Glomerular endothelial cell (primary cell): ENCODE results near the gene KCNN1. TPM values are rescaled to one million over a fixed set of nuclear protein-coding genes. Genes with fewer than 3 reads are reported as not detected.
"Not testable (repeated sequence)": the region's sequence is repeated elsewhere in the genome, so short reads cannot be mapped to it uniquely, and the experiment has no call there.

ENCODE experiments used
- DNase-seq: peaks from one replicate; pipeline ENCODE4 v3.0.0-alpha.2; 2011; ENCODE audit warnings: low read depth, low spot score; ENCODE audit errors: extremely low read depth
- total RNA-seq: library from RNA; depleted of rRNA; stranded (reverse); fragments of >200 nt; gene quantifications from 2 replicates; pipeline ENCODE4 v1.2.3, GENCODE V29; 2015

The KCNN1 gene
- total RNA-seq, 1 donor from 2014 or later: 0.41 TPM

GRCh38 chr19:17967257-17968051 lies 547 bp downstream of the KCNN1 start:
- DNase-seq: no peak

GRCh38 chr19:17968362-17968761 lies 1.5 kb downstream of the KCNN1 start:
- no peak for DNase-seq

GRCh38 chr19:17969096-17969792 lies 2.3 kb downstream of the KCNN1 start:
- no peak for DNase-seq

GRCh38 chr19:17972230-17972629 lies 5.3 kb downstream of the KCNN1 start:
- no peak for DNase-seq

GRCh38 chr19:17973759-17974158 lies 6.9 kb downstream of the KCNN1 start:
- DNase-seq: no peak

GRCh38 chr19:17974551-17974950 lies 7.6 kb downstream of the KCNN1 start:
- no peak for DNase-seq

GRCh38 chr19:17975032-17975431 lies 8.1 kb downstream of the KCNN1 start:
- DNase-seq: no peak

- no peak for DNase-seq
These were observed 10.1 kb downstream of the KCNN1 start for GRCh38 chr19:17977021-17977420.

GRCh38 chr19:17977488-17977887 lies 10.6 kb downstream of the KCNN1 start:
- no peak for DNase-seq

GRCh38 chr19:17981611-17982010 lies 14.7 kb downstream of the KCNN1 start:
- no peak for DNase-seq

GRCh38 chr19:17982430-17982829 lies 15.5 kb downstream of the KCNN1 start:
- DNase-seq: no peak

GRCh38 chr19:17985037-17985818 lies 18.3 kb downstream of the KCNN1 start:
- no peak for DNase-seq

- DNase-seq: not testable (repeated sequence)
These were observed 19.7 kb downstream of the KCNN1 start for GRCh38 chr19:17986569-17986968.

- no peak for DNase-seq
These were observed 21.3 kb downstream of the KCNN1 start for GRCh38 chr19:17988161-17988560.

- DNase-seq: no peak
These were observed 22.7 kb downstream of the KCNN1 start for GRCh38 chr19:17989425-17990094.

- no peak for DNase-seq
These were observed 26.3 kb downstream of the KCNN1 start for GRCh38 chr19:17993076-17993813.

- DNase-seq: no peak
These were observed 30.0 kb downstream of the KCNN1 start for GRCh38 chr19:17996826-17997316.

GRCh38 chr19:17997969-17998826 lies 31.3 kb downstream of the KCNN1 start:
- no peak for DNase-seq

GRCh38 chr19:17998827-17999150 lies 31.9 kb downstream of the KCNN1 start:
- DNase-seq: no peak
